T-helper 2 cell treated with Interferon-gamma antibody and Interleukin-4, amounts not matched to agents 5 μg/mL and 100 μg/mL, for 36 hours (primary cell): ENCODE data around the gene ST14.

Source experiments
- DNase-seq: peaks from one replicate; pipeline ENCODE4 v3.0.0; 2021; ENCODE audit warnings: low spot score
- H3K27ac Mint-ChIP-seq: one replicate; pipeline ENCODE4 v1.8.0; 2021; ENCODE audit warnings: mild to moderate bottlenecking, mixed read lengths
- H3K27me3 Mint-ChIP-seq: one replicate; pipeline ENCODE4 v1.8.0; 2021; ENCODE audit warnings: low read depth, mixed read lengths
- H3K36me3 Mint-ChIP-seq: one replicate; pipeline ENCODE4 v1.8.0; 2021; ENCODE audit warnings: low read depth, mixed read lengths
- H3K4me1 Mint-ChIP-seq: one replicate; pipeline ENCODE4 v1.8.0; 2021; ENCODE audit warnings: low read depth, mixed read lengths
- H3K4me3 Mint-ChIP-seq: one replicate; pipeline ENCODE4 v1.8.0; 2022; ENCODE audit warnings: mild to moderate bottlenecking, moderate library complexity, mixed read lengths
- H3K9me3 Mint-ChIP-seq: one replicate; pipeline ENCODE4 v1.8.0; 2021; ENCODE audit warnings: mixed read lengths

The ST14 gene

GRCh38 chr11:130197386-130198035, 37.9 kb downstream of the ST14 start:
- Mint-ChIP-seq H3K9me3 (no peaks in the 10 kb centered on the region), H3K27ac (no peak overlapping the region), H3K36me3 (no peaks in the 10 kb centered on the region), H3K4me3 (no peak overlapping the region), H3K4me1 (no peaks in the 10 kb centered on the region), H3K27me3 (no peaks in the 10 kb centered on the region)
- no peak for DNase-seq

GRCh38 chr11:130198292-130198691, 38.7 kb downstream of the ST14 start:
- H3K9me3 Mint-ChIP-seq = no peaks in the 10 kb centered on the region
- H3K27ac Mint-ChIP-seq = no peak overlapping the region
- no peaks in the 10 kb centered on the region for H3K4me1 Mint-ChIP-seq
- no peak overlapping the region for H3K4me3 Mint-ChIP-seq
- no peaks in the 10 kb centered on the region for H3K27me3 Mint-ChIP-seq
- H3K36me3 Mint-ChIP-seq = no peaks in the 10 kb centered on the region
- no peak for DNase-seq

- H3K36me3 Mint-ChIP-seq = no peaks in the 10 kb centered on the region
Observed at GRCh38 chr11:130198964-130199363, 39.4 kb downstream of the ST14 start.

GRCh38 chr11:130199792-130200191, 40.2 kb downstream of the ST14 start:
- Mint-ChIP-seq H3K36me3 (no peaks in the 10 kb centered on the region), H3K27ac (no peak overlapping the region), H3K27me3 (no peaks in the 10 kb centered on the region), H3K9me3 (no peaks in the 10 kb centered on the region), H3K4me3 (no peak overlapping the region), H3K4me1 (no peaks in the 10 kb centered on the region)
- DNase-seq = no peak

More at GRCh38 chr11:130198964-130199363, 39.4 kb downstream of the ST14 start:
- DNase-seq = no peak
- H3K9me3 Mint-ChIP-seq = no peaks in the 10 kb centered on the region
- no peaks in the 10 kb centered on the region for H3K4me1 Mint-ChIP-seq
- H3K27me3 Mint-ChIP-seq = no peaks in the 10 kb centered on the region
- no peak overlapping the region for H3K27ac Mint-ChIP-seq
- no peak overlapping the region for H3K4me3 Mint-ChIP-seq

- H3K4me3 Mint-ChIP-seq = no peak overlapping the region
- no peak overlapping the region for H3K27ac Mint-ChIP-seq
- no peaks in the 10 kb centered on the region for H3K4me1 Mint-ChIP-seq
- no peak for DNase-seq
- no peaks in the 10 kb centered on the region for H3K36me3 Mint-ChIP-seq
- no peaks in the 10 kb centered on the region for H3K27me3 Mint-ChIP-seq
- no peaks in the 10 kb centered on the region for H3K9me3 Mint-ChIP-seq
Observed at GRCh38 chr11:130201026-130201425, 41.4 kb downstream of the ST14 start.

- no peaks in the 10 kb centered on the region for H3K4me1 Mint-ChIP-seq
- H3K9me3 Mint-ChIP-seq = no peaks in the 10 kb centered on the region
- H3K4me3 Mint-ChIP-seq = no peak overlapping the region
- H3K27me3 Mint-ChIP-seq = no peaks in the 10 kb centered on the region
- no peaks in the 10 kb centered on the region for H3K36me3 Mint-ChIP-seq
- DNase-seq = no peak
- H3K27ac Mint-ChIP-seq = no peak overlapping the region
Observed at GRCh38 chr11:130202009-130202817, 42.6 kb downstream of the ST14 start.

- DNase-seq = no peak
- H3K9me3 Mint-ChIP-seq = no peaks in the 10 kb centered on the region
- no peaks in the 10 kb centered on the region for H3K27me3 Mint-ChIP-seq
- no peak overlapping the region for H3K27ac Mint-ChIP-seq
- no peak overlapping the region for H3K4me3 Mint-ChIP-seq
- H3K36me3 Mint-ChIP-seq = no peaks in the 10 kb centered on the region
- no peaks in the 10 kb centered on the region for H3K4me1 Mint-ChIP-seq
Observed at GRCh38 chr11:130202818-130203689, 43.5 kb downstream of the ST14 start.

- DNase-seq = no peak
- Mint-ChIP-seq H3K27me3 (no peaks in the 10 kb centered on the region), H3K36me3 (no peaks in the 10 kb centered on the region), H3K9me3 (no peaks in the 10 kb centered on the region), H3K4me3 (no peak overlapping the region), H3K4me1 (no peaks in the 10 kb centered on the region), H3K27ac (no peak overlapping the region)
Observed at GRCh38 chr11:130203766-130204702, 44.5 kb downstream of the ST14 start.

GRCh38 chr11:130204703-130205095, 45.1 kb downstream of the ST14 start:
- H3K36me3 Mint-ChIP-seq = no peaks in the 10 kb centered on the region
- no peaks in the 10 kb centered on the region for H3K4me1 Mint-ChIP-seq
- no peak overlapping the region for H3K4me3 Mint-ChIP-seq
- DNase-seq = no peak
- H3K27me3 Mint-ChIP-seq = no peaks in the 10 kb centered on the region
- no peak overlapping the region for H3K27ac Mint-ChIP-seq
- no peaks in the 10 kb centered on the region for H3K9me3 Mint-ChIP-seq

- Mint-ChIP-seq H3K4me3 (no peak overlapping the region), H3K27ac (no peak overlapping the region)
Observed at GRCh38 chr11:130206141-130206540, 46.6 kb downstream of the ST14 start.

GRCh38 chr11:130208241-130209127, 48.9 kb downstream of the ST14 start:
- H3K27me3 Mint-ChIP-seq = peaks cover 3% of the 10 kb centered on the region
- no peaks in the 10 kb centered on the region for H3K9me3 Mint-ChIP-seq
- no peak for DNase-seq
- no peaks in the 10 kb centered on the region for H3K4me1 Mint-ChIP-seq
- H3K4me3 Mint-ChIP-seq = no peak overlapping the region
- no peaks in the 10 kb centered on the region for H3K36me3 Mint-ChIP-seq
- H3K27ac Mint-ChIP-seq = no peak overlapping the region

More at GRCh38 chr11:130206141-130206540, 46.6 kb downstream of the ST14 start:
- H3K9me3 Mint-ChIP-seq = no peaks in the 10 kb centered on the region
- no peak for DNase-seq
- H3K4me1 Mint-ChIP-seq = no peaks in the 10 kb centered on the region
- H3K36me3 Mint-ChIP-seq = no peaks in the 10 kb centered on the region
- no peaks in the 10 kb centered on the region for H3K27me3 Mint-ChIP-seq

GRCh38 chr11:130209128-130209932, 49.7 kb downstream of the ST14 start:
- no peak for DNase-seq
- no peaks in the 10 kb centered on the region for H3K9me3 Mint-ChIP-seq

More at GRCh38 chr11:130209128-130209932, 49.7 kb downstream of the ST14 start:
- Mint-ChIP-seq H3K27ac (no peak overlapping the region), H3K27me3 (peaks cover 3% of the 10 kb centered on the region), H3K4me1 (no peaks in the 10 kb centered on the region), H3K36me3 (no peaks in the 10 kb centered on the region), H3K4me3 (no peak overlapping the region)
